Measurements from ENCODE around the gene PLCB4.

DNA sequence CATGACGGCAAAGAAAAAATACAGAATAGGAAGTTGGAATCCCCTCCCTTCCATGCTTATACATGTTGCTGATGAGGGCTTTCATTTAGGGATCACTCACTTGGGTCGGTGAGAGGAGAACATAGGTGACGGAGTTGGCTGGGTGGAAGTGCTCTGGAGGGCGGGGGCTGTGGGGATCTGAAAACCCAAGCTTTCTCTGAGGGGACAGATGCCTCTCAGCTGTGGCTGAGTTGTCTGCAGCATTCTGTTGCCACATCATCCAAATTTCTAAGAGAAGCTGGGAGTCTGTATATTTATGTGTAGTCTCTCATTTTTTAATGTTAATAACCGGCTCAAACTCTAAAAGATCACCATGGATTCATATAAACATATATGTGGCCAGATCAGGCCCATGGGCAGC, 141.5 kb downstream of the PLCB4 start:
- TF ChIP-seq CTCF (IDR thresholded peaks at IDR 0.05 in 4 of 5, conservative IDR thresholded peaks at IDR 0.05 in 1 of 5) (no peak), POLR2A (IDR thresholded peaks at IDR 0.05) (no peak)

Measured in gastrocnemius medialis (tissue), 4 donors.